Panc1 (cell line): ENCODE results near the gene IRX6. TPM values are rescaled to one million over a fixed set of nuclear protein-coding genes. Genes with fewer than 3 reads are reported as not detected.

Experiments used
- ATAC-seq: fragments of 200-7000 bp; cut with Tn5 transposase; 2 replicates; pipeline ENCODE4 v1.9.1; 2020; ENCODE audit warnings: mild to moderate bottlenecking, moderate library complexity
- BruUV-seq: library from RNA; stranded (reverse); fragments of 400-500 nt; replicated peaks from 2 replicates; lab custom pipeline; 2021; lab: Mats Ljungman, UMichigan
- CTCF ChIA-PET: fragments of 300-600 bp; sonication (Branson Sonifier 250); formaldehyde crosslinking; loops from one replicate; lab custom pipeline; 2022; ENCODE audit warnings: antibody characterized with exemption; lab: Charles Lee
- POLR2A ChIA-PET: fragments of 300-600 bp; sonication (Branson Sonifier 250); formaldehyde crosslinking; loops from one replicate; lab custom pipeline; 2022; ENCODE audit warnings: antibody characterized with exemption; lab: Charles Lee
- DNase-seq: peaks from one replicate; pipeline ENCODE4 v3.0.0-alpha.2; 2010; ENCODE audit warnings: low read depth, low spot score
- H3K27ac ChIP-seq: 2 replicates; pipeline ENCODE4 v1.5.1; 2011; ENCODE audit warnings: mild to moderate bottlenecking, low read length, inconsistent platforms
- H3K27me3 ChIP-seq: fragments of 200-500 bp; sonication (Bioruptor generic); 2 replicates; pipeline ENCODE4 v1.6.0; 2014; ENCODE audit warnings: low read length, inconsistent platforms; ENCODE audit not compliant: control insufficient read depth, insufficient read depth
- H3K36me3 ChIP-seq: fragments of 200-500 bp; sonication (Bioruptor generic); 2 replicates; pipeline ENCODE4 v1.5.1; 2014; ENCODE audit warnings: inconsistent platforms, mild to moderate bottlenecking, low read length, moderate library complexity; ENCODE audit not compliant: control insufficient read depth, insufficient read depth
- H3K4me1 ChIP-seq: 2 replicates; pipeline ENCODE4 v1.5.1; 2011; ENCODE audit warnings: inconsistent platforms, mild to moderate bottlenecking, low read length, moderate library complexity; ENCODE audit not compliant: control insufficient read depth, insufficient read depth
- H3K4me3 ChIP-seq, 2 experiments: 2 replicates each; pipeline ENCODE4 v1.5.1; 2011 to 2012; ENCODE audit warnings: low read depth in 2 of 2, low read length in 2 of 2, mild to moderate bottlenecking in 2 of 2, inconsistent platforms in 1 of 2, moderate library complexity in 1 of 2
- H3K9me3 ChIP-seq: fragments of 200-500 bp; sonication (Bioruptor generic); 2 replicates; pipeline ENCODE4 v1.5.1; 2014; ENCODE audit warnings: low read depth, mild to moderate bottlenecking, inconsistent platforms, low read length, moderate library complexity; ENCODE audit not compliant: control insufficient read depth, insufficient read depth
- POLR2AphosphoS5 ChIP-seq: IDR thresholded peaks from 2 replicates; pipeline ENCODE4 v1.6.1; 2012; ENCODE audit warnings: mild to moderate bottlenecking, low read depth, low read length, moderate library complexity
- SIN3A ChIP-seq: IDR thresholded peaks from 2 replicates; pipeline ENCODE4 v1.6.1; 2012; ENCODE audit warnings: low read depth, mild to moderate bottlenecking, low read length, moderate library complexity, borderline replicate concordance; ENCODE audit not compliant: insufficient read depth
- TCF7L2 ChIP-seq: IDR thresholded peaks from 2 replicates; pipeline ENCODE4 v1.6.1; 2011; ENCODE audit warnings: mild to moderate bottlenecking, low read depth, low read length, inconsistent platforms
- in situ Hi-C: cut with HindIII; loops from 2 replicates; pipeline ENCODE4 v1.10.0; 2016; ENCODE audit warnings: low sequenced_read_pairs, low pct_unique_long_range_greater_than_20kb
- intact Hi-C: fragments of 100-400 bp; cut with micrococcal nuclease; formaldehyde crosslinking; loops from one replicate; pipeline ENCODE4 v1.10.0; 2022; ENCODE audit not compliant: unreplicated experiment
- total RNA-seq: library from RNA; stranded (reverse); gene quantifications from one replicate; pipeline ENCODE4 v1.2.1, GENCODE V29; 2021; ENCODE audit not compliant: unreplicated experiment
- TF ChIP-seq, protein P1 (sequence below): fragments of 450-650 bp; IDR thresholded peaks from 2 replicates; pipeline ENCODE4 v1.5.1; 2017; ENCODE audit warnings: mild to moderate bottlenecking
- TF ChIP-seq, protein P2 (sequence below), 2 experiments: IDR thresholded peaks; 2 replicates each; pipeline ENCODE4 v1.6.1; 2011 to 2012; ENCODE audit warnings: low read depth in 2 of 2, control low read depth in 1 of 2, low read length in 1 of 2, mild to moderate bottlenecking in 1 of 2, moderate library complexity in 1 of 2; ENCODE audit not compliant: insufficient read depth in 1 of 2

The IRX6 gene
- total RNA-seq, 1 experiment from 2014 or later: not detected

DNA sequence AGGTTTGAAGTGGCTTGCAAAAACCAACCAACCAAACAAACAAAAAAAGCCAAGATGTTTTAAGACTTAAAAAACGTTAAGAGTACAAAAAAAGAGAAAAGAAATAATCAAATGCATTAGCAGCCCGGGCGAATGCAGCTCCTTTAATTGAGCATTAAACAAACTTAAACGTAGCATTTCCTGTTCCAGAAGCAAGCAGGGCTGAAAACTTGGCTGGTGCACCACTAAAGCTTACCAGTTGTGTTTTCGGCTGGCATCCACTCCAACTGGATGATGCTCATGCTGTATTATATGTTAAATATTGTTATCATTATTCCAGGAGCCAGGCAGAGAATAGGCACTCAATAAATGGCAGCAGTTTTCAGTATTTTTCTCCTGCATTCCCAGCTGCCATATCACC is 45.1 kb downstream of the IRX6 start:
- TF ChIP-seq, protein P1, sequence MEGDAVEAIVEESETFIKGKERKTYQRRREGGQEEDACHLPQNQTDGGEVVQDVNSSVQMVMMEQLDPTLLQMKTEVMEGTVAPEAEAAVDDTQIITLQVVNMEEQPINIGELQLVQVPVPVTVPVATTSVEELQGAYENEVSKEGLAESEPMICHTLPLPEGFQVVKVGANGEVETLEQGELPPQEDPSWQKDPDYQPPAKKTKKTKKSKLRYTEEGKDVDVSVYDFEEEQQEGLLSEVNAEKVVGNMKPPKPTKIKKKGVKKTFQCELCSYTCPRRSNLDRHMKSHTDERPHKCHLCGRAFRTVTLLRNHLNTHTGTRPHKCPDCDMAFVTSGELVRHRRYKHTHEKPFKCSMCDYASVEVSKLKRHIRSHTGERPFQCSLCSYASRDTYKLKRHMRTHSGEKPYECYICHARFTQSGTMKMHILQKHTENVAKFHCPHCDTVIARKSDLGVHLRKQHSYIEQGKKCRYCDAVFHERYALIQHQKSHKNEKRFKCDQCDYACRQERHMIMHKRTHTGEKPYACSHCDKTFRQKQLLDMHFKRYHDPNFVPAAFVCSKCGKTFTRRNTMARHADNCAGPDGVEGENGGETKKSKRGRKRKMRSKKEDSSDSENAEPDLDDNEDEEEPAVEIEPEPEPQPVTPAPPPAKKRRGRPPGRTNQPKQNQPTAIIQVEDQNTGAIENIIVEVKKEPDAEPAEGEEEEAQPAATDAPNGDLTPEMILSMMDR: no peak
- TF ChIP-seq TCF7L2 (no peak), POLR2AphosphoS5 (no peak), SIN3A (no peak)
- TF ChIP-seq, protein P2, sequence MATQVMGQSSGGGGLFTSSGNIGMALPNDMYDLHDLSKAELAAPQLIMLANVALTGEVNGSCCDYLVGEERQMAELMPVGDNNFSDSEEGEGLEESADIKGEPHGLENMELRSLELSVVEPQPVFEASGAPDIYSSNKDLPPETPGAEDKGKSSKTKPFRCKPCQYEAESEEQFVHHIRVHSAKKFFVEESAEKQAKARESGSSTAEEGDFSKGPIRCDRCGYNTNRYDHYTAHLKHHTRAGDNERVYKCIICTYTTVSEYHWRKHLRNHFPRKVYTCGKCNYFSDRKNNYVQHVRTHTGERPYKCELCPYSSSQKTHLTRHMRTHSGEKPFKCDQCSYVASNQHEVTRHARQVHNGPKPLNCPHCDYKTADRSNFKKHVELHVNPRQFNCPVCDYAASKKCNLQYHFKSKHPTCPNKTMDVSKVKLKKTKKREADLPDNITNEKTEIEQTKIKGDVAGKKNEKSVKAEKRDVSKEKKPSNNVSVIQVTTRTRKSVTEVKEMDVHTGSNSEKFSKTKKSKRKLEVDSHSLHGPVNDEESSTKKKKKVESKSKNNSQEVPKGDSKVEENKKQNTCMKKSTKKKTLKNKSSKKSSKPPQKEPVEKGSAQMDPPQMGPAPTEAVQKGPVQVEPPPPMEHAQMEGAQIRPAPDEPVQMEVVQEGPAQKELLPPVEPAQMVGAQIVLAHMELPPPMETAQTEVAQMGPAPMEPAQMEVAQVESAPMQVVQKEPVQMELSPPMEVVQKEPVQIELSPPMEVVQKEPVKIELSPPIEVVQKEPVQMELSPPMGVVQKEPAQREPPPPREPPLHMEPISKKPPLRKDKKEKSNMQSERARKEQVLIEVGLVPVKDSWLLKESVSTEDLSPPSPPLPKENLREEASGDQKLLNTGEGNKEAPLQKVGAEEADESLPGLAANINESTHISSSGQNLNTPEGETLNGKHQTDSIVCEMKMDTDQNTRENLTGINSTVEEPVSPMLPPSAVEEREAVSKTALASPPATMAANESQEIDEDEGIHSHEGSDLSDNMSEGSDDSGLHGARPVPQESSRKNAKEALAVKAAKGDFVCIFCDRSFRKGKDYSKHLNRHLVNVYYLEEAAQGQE (IDR thresholded peaks at IDR 0.05; ENCODE audit: insufficient read depth in 1 of 2, low read depth in 2 of 2, low read length in 1 of 2): no peak
- Histone ChIP-seq H3K27me3 (peaks cover 39% of the 10 kb centered on the region), H3K36me3 (no peaks in the 10 kb centered on the region), H3K27ac (no peak overlapping the region), H3K4me3 (no peak overlapping the region), H3K4me1 (peaks cover 3% of the 10 kb centered on the region), H3K9me3 (no peaks in the 10 kb centered on the region)
- ATAC-seq (no peak), DNase-seq (no peak)
- ChIA-PET POLR2A (no interaction called here), CTCF (no interaction called here)
- intact Hi-C loops: no loop called here
- no TSS peak for BruUV-seq
- in situ Hi-C loops: no loop called here

DNA sequence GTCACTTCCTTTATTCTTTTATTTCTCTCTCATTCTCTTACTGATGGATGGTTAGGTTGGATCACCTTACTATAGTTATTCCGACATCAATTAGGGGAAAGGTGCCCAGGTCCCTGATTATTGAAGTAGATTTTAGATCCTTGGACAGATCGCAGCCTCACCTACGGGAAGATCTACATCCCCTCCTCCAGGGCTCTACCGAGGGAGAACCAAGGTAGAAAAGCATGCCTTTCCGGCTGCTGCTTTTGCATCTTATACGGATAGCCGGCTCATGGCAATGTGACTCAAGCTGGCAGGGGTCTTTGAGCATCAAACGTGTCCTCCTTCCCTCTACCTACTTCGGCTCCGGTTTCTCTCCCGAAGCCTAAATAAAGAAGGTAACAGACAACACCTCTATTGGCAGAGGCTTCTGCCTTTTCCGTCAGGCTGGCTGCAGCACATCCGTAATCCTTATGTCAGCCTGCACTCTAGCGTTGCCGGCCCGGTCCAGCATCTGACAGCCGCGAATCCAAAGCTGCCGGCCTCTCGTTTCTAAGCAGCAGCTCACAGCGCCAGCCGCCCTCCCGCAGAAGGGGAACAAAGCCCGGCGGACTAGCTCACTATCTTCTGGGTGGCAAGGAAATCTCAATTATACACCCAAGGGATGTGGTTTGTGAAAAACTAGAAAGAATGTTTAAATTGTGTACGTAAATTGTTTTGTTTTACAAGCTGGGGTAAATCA is 46.9 kb downstream of the IRX6 start:
- H3K9me3 ChIP-seq: no peaks in the 10 kb centered on the region
- peaks cover 3% of the 10 kb centered on the region for H3K4me1 ChIP-seq
- TF ChIP-seq, protein P2 (IDR thresholded peaks at IDR 0.05; ENCODE audit: insufficient read depth in 1 of 2, low read depth in 2 of 2, low read length in 1 of 2): no peak
- TF ChIP-seq, protein P1: peak; percentile 73
- no peak for TF ChIP-seq SIN3A
- H3K27me3 ChIP-seq: peaks cover 37% of the 10 kb centered on the region
- BruUV-seq: no TSS peak
- peak overlapping the region in 1 of 2 experiments; percentile 26; a peak in 1 of 4 replicates for H3K4me3 ChIP-seq
- POLR2A ChIA-PET: no interaction called here
- no peak for DNase-seq
- intact Hi-C loops (loop anchor here (10.0 kb wide), 1 partner anchor 246 kb away; no protein-coding TSS in a partner anchor), in situ Hi-C loops (no loop called here)
- CTCF ChIA-PET: no interaction called here
- peak; percentile 98 for ATAC-seq
- no peaks in the 10 kb centered on the region for H3K36me3 ChIP-seq
- no peak overlapping the region for H3K27ac ChIP-seq
